ENCODE data around the gene CALM3. TPM values are rescaled to one million over a fixed set of nuclear protein-coding genes. Genes with fewer than 3 reads are reported as not detected.

The CALM3 gene
- total RNA-seq, 1 donor from 2014 or later, result 142 TPM

- ATAC-seq (peak; percentile 72), DNase-seq (no peak)
- TF ChIP-seq CTCF (IDR thresholded peaks at IDR 0.05), result no peak
- Histone ChIP-seq H3K36me3 (no peaks in the 10 kb centered on the region), H3K27me3 (peaks cover 39% of the 10 kb centered on the region), H3K4me1 (no peaks in the 10 kb centered on the region), H3K4me3 (no peak overlapping the region), H3K27ac (no peak overlapping the region), H3K9me3 (no peaks in the 10 kb centered on the region)
- intact Hi-C loops (cut with DNase I), result no loop called here
Observed at GRCh38 chr19:46648060-46648960, 47.2 kb downstream of the CALM3 start.

DNA sequence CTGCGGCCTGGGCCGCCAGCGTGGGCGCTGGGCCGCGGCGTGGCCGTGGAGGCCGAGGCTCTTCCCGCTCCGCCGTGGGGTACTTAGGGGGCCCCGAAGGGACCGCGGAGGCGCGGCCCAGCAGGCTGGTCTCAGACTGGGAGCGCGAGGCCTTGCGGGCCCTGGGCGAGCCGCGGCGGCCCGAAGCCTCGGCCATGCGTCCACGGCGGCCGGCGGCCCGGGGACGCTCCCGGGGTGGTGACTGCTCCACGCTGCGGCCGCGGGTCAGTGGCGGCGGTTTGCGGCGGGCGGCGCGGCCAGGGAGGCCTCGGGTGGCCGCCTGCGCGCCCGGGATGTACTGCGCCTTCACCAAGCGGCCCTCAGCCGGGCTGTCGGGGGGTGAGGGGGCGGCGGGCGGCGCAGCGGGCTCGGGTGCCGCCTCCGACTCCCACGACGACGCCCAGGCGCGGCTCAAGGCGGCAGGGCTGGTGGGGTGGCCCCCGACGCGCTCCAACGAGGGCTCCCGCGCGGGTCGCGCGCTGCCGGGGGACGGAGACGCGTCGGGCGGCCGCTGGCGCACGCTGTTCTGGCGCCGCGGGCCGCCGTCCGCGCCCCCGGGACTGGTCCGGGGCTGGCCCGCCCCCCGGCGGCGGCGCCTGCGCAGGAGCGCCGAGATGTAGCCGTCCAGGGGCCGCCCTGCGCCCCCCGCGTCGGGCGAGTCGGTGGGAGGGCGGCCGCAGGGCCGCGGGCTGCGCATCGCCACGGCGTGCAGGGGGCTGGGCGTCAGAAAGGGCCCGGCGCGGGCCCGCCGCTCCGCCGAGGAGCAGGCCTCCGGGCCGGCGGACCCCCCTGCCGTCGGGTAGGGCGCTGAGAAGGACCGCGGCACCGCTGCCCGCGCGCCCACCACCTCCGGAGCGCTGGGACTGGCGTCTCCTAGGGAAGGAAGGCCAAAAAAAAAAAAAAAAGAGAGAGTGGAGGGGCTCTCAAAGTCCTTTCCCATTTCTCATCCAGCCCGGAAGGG, 48.1 kb downstream of the CALM3 start:
- no peaks in the 10 kb centered on the region for H3K4me1 ChIP-seq
- intact Hi-C loops (cut with DNase I), result no loop called here
- H3K27me3 ChIP-seq, result peaks cover 39% of the 10 kb centered on the region
- no peak overlapping the region for H3K27ac ChIP-seq
- H3K36me3 ChIP-seq, result no peaks in the 10 kb centered on the region
- no peak for TF ChIP-seq CTCF (IDR thresholded peaks at IDR 0.05)
- no peaks in the 10 kb centered on the region for H3K9me3 ChIP-seq
- H3K4me3 ChIP-seq, result no peak overlapping the region
- ATAC-seq (no peak), DNase-seq (no peak)

DNA sequence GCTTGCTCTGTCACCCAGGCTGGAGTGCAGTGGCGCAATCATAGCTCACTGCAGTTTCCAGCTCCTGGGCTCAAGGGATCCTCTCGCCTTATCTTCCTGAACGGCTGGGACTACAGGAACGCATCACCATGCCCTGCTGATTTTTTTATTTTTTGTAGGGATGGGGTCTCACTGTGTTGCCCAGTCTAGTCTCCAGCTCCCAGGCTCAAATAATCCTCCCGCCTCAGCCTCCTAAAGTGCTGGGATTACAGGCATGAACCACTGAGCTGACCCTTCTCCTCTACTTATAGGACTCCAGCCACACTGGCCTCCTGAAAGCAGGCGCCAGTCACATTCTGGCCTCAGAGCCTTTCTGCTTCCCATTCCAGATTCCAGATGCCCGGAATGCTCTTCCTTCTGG, 49.3 kb downstream of the CALM3 start:
- Histone ChIP-seq H3K27me3 (peaks cover 39% of the 10 kb centered on the region), H3K4me3 (no peak overlapping the region), H3K27ac (no peak overlapping the region), H3K4me1 (no peaks in the 10 kb centered on the region), H3K9me3 (no peaks in the 10 kb centered on the region), H3K36me3 (no peaks in the 10 kb centered on the region)
- intact Hi-C loops (cut with DNase I), result no loop called here
- ATAC-seq (no peak), DNase-seq (no peak)
- no peak for TF ChIP-seq CTCF (IDR thresholded peaks at IDR 0.05)

GRCh38 chr19:46654621-46655152, 53.6 kb downstream of the CALM3 start:
- H3K27ac ChIP-seq, result no peak overlapping the region
- ATAC-seq, result no peak
- no peak for DNase-seq
- H3K4me1 ChIP-seq, result peaks cover 4% of the 10 kb centered on the region
- no peaks in the 10 kb centered on the region for H3K36me3 ChIP-seq
- H3K27me3 ChIP-seq, result peaks cover 36% of the 10 kb centered on the region
- no peak overlapping the region for H3K4me3 ChIP-seq
- H3K9me3 ChIP-seq, result no peaks in the 10 kb centered on the region
- intact Hi-C loops (cut with DNase I), result no loop called here
- TF ChIP-seq CTCF (IDR thresholded peaks at IDR 0.05), result no peak

DNA sequence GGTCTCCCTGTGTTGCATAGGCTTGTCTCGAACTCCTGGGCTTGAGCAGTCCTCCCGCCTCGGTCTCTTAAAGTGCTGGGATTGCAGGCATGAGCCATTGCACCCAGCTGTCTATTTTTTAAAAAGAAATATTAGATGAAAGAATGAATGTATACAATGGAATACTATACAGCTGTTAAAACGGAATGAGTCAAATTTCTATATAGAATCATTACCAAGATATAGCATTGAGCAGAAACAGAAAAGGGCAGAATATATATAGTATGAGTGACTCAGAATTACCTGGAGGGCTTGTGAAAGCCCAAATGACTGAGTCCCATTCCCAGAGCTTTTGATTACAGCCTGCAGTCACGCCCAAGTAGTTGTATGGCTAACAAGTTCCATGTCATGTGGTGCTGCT, 55.4 kb downstream of the CALM3 start:
- intact Hi-C loops (cut with DNase I), result no loop called here
- Histone ChIP-seq H3K27me3 (peaks cover 36% of the 10 kb centered on the region), H3K4me1 (peaks cover 17% of the 10 kb centered on the region), H3K36me3 (no peaks in the 10 kb centered on the region), H3K27ac (no peak overlapping the region), H3K4me3 (no peak overlapping the region), H3K9me3 (no peaks in the 10 kb centered on the region)
- ATAC-seq, result no peak
- no peak for TF ChIP-seq CTCF (IDR thresholded peaks at IDR 0.05)
- no peak for DNase-seq
